A673 (cell line): ENCODE data around the gene LIAS. TPM values are rescaled to one million over a fixed set of nuclear protein-coding genes. Genes with fewer than 3 reads are reported as not detected.

ENCODE experiments used
- BruUV-seq: library from RNA; stranded (reverse); fragments of 400-500 nt; replicated peaks from 2 replicates; lab custom pipeline; 2021; lab: Mats Ljungman, UMichigan
- CTCF ChIA-PET: fragments of 300-600 bp; sonication (Branson Sonifier 250); formaldehyde crosslinking; loops from one replicate; lab custom pipeline; 2022; ENCODE audit warnings: antibody characterized with exemption; lab: Charles Lee
- POLR2A ChIA-PET: fragments of 300-600 bp; sonication (Branson Sonifier 250); formaldehyde crosslinking; loops from one replicate; lab custom pipeline; 2022; ENCODE audit warnings: antibody characterized with exemption; ENCODE audit not compliant: low non-redundant PET; lab: Charles Lee
- DNase-seq: peaks from one replicate; pipeline ENCODE4 v3.0.0-alpha.2; 2015; ENCODE audit warnings: low spot score
- H3K27ac ChIP-seq: fragments of 200-600 bp; sonication (generic); 2 replicates; pipeline ENCODE4 v1.5.1; 2016; ENCODE audit warnings: mixed run types, low read depth, mild to moderate bottlenecking, mixed read lengths, antibody characterized with exemption, low read length; ENCODE audit not compliant: poor library complexity, severe bottlenecking
- H3K27me3 ChIP-seq: fragments of 200-600 bp; sonication (generic); replicated peaks from 2 replicates; pipeline ENCODE4 v1.6.1; 2017; ENCODE audit warnings: mixed run types, low read depth, mild to moderate bottlenecking, mixed read lengths, antibody characterized with exemption, low read length; ENCODE audit not compliant: insufficient read depth, poor library complexity
- H3K36me3 ChIP-seq: fragments of 200-600 bp; sonication (generic); 2 replicates; pipeline ENCODE4 v1.6.1; 2016; ENCODE audit warnings: mixed run types, mild to moderate bottlenecking, mixed read lengths, antibody characterized with exemption, low read length; ENCODE audit not compliant: insufficient read depth, poor library complexity, severe bottlenecking
- H3K4me1 ChIP-seq: fragments of 200-600 bp; sonication (generic); 2 replicates; pipeline ENCODE4 v1.6.1; 2017; ENCODE audit warnings: mixed run types, mild to moderate bottlenecking, mixed read lengths, antibody characterized with exemption, low read length; ENCODE audit not compliant: insufficient read depth, poor library complexity, severe bottlenecking
- H3K4me3 ChIP-seq: fragments of 200-600 bp; sonication (generic); 2 replicates; pipeline ENCODE4 v1.5.1; 2016; ENCODE audit warnings: low read depth, mixed run types, mild to moderate bottlenecking, mixed read lengths, low read length; ENCODE audit not compliant: poor library complexity, severe bottlenecking
- H3K9me3 ChIP-seq: fragments of 200-600 bp; sonication (generic); 2 replicates; pipeline ENCODE4 v1.6.1; 2016; ENCODE audit warnings: mixed run types, low read depth, mild to moderate bottlenecking, mixed read lengths, antibody characterized with exemption, low read length; ENCODE audit not compliant: poor library complexity, severe bottlenecking
- EZH2 ChIP-seq: fragments of 200-600 bp; sonication (generic); IDR thresholded peaks from 2 replicates; pipeline ENCODE4 v1.6.1; 2017; ENCODE audit warnings: borderline replicate concordance, low read depth, mild to moderate bottlenecking, mixed read lengths, antibody characterized with exemption, low read length; ENCODE audit not compliant: poor library complexity, severe bottlenecking
- intact Hi-C: fragments of 100-400 bp; cut with micrococcal nuclease; formaldehyde crosslinking; loops from one replicate; pipeline ENCODE4 v1.10.0; 2022; ENCODE audit not compliant: unreplicated experiment
- microRNA-seq: library from miRNA; unstranded; fragments of <30 nt; microRNA quantifications from one replicate; pipeline ENCODE4 v1.2.0, GENCODE V29; 2021
- total RNA-seq: library from RNA; stranded (reverse); gene quantifications from 2 replicates; pipeline ENCODE4 v1.2.3, GENCODE V29; 2021
- TF ChIP-seq, protein P1 (sequence below): fragments of 300-800, 200-600 bp; sonication (generic); conservative IDR thresholded peaks from 2 replicates; pipeline ENCODE4 v1.5.1; 2017; ENCODE audit warnings: low read depth, mild to moderate bottlenecking, antibody characterized with exemption, low read length, moderate library complexity, mixed read lengths

The LIAS gene
- total RNA-seq, 1 experiment from 2014 or later = 19.1 TPM

DNA sequence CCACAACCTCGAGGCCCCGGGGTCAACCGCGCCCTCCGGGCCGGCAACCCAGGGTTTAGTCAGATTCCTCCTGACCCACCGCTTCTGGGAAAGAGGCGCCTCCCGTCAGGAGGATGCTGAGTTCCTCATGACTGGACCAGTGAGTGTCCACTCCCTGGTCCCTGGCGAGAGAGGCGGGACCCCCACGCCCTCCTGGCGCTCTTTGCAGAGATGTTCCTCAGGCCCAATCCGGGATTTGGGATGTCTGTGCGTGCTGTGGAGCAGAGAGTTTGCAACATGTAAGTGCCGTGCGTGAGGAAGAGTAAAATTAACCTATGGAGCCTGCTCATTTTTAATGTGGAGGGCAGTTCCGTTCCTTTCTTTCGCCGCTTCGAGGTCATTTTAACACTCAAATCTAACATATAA lies 69.2 kb downstream of the LIAS start:
- Histone ChIP-seq H3K27ac (peak overlapping the region; percentile 78), H3K9me3 (no peaks in the 10 kb centered on the region), H3K36me3 (peaks cover 4% of the 10 kb centered on the region), H3K4me1 (peaks cover 4% of the 10 kb centered on the region), H3K27me3 (no peaks in the 10 kb centered on the region), H3K4me3 (peak overlapping the region; percentile 84)
- no TSS peak for BruUV-seq
- intact Hi-C loops = loop anchor here (5.0 kb wide), 2 partner anchors 109 to 449 kb away; partner anchors contain the start of genes PDS5A and SMIM14
- ChIA-PET POLR2A (no interaction called here), CTCF (no interaction called here)
- TF ChIP-seq EZH2 = no peak
- TF ChIP-seq, protein P1, sequence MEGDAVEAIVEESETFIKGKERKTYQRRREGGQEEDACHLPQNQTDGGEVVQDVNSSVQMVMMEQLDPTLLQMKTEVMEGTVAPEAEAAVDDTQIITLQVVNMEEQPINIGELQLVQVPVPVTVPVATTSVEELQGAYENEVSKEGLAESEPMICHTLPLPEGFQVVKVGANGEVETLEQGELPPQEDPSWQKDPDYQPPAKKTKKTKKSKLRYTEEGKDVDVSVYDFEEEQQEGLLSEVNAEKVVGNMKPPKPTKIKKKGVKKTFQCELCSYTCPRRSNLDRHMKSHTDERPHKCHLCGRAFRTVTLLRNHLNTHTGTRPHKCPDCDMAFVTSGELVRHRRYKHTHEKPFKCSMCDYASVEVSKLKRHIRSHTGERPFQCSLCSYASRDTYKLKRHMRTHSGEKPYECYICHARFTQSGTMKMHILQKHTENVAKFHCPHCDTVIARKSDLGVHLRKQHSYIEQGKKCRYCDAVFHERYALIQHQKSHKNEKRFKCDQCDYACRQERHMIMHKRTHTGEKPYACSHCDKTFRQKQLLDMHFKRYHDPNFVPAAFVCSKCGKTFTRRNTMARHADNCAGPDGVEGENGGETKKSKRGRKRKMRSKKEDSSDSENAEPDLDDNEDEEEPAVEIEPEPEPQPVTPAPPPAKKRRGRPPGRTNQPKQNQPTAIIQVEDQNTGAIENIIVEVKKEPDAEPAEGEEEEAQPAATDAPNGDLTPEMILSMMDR = no peak
- peak; percentile 30 for DNase-seq

Small RNAs within 50 kb of the gene (microRNA-seq; reads per million reads assigned to microRNA genes)
- gene MIR5591 = not detected

Other genes with a start within 250 kb of the LIAS start
- gene RFC1, start 92.7 kb upstream of the LIAS start, total RNA-seq = 71.8 and 76.0 TPM in 2 replicates
- not detected in 2 replicates for gene KLB, start 52.1 kb upstream of the LIAS start, total RNA-seq
- 907 and 971 TPM in 2 replicates for gene RPL9, start 134 bp upstream of the LIAS start, total RNA-seq
- gene UGDH, start 68.4 kb downstream of the LIAS start, total RNA-seq = 52.5 and 62.1 TPM in 2 replicates
- 14.4 and 14.5 TPM in 2 replicates for gene SMIM14, start 179.8 kb downstream of the LIAS start, total RNA-seq
- gene UBE2K, start 239.1 kb downstream of the LIAS start, total RNA-seq = 137 and 138 TPM in 2 replicates